ENCODE measurements around the gene TAL1.

- TF ChIP-seq GATA3 (IDR thresholded peaks at IDR 0.05; ENCODE audit: low read depth, low read length) (no peak), GATA2 (IDR thresholded peaks at IDR 0.05; ENCODE audit: low read depth, low read length) (no peak)
Observed at GRCh38 chr1:47192458-47193384, 39.3 kb downstream of the TAL1 start.

All from SH-SY5Y (cell line).